Cardiac muscle cell (in vitro differentiated cells and primary cell): ENCODE measurements around the gene SOX13. TPM values are rescaled to one million over a fixed set of nuclear protein-coding genes. Genes with fewer than 3 reads are reported as not detected.

Experiments
- DNase-seq, 2 donors: peaks; one replicate each; pipeline versions ENCODE4 v3.0.0 to v3.0.0-alpha.2; 2010 to 2017; ENCODE audit warnings: low read depth in 1 of 2, low spot score in 1 of 2
- H3K27ac ChIP-seq: fragments of 200-600 bp; sonication (generic); 2 replicates; pipeline ENCODE4 v1.5.1; 2016
- H3K27me3 ChIP-seq: fragments of 200-600 bp; sonication (generic); 2 replicates; pipeline ENCODE4 v1.6.0; 2016; ENCODE audit warnings: control low read depth
- H3K36me3 ChIP-seq: fragments of 200-600 bp; sonication (generic); 2 replicates; pipeline ENCODE4 v1.5.1; 2016; ENCODE audit warnings: control low read depth
- H3K4me1 ChIP-seq: fragments of 200-600 bp; sonication (generic); 2 replicates; pipeline ENCODE4 v1.8.1; 2017; ENCODE audit warnings: low read depth, mild to moderate bottlenecking, mixed run types
- H3K4me3 ChIP-seq: fragments of 200-600 bp; sonication (generic); 2 replicates; pipeline ENCODE4 v1.5.1; 2016; ENCODE audit warnings: mild to moderate bottlenecking
- H3K9me3 ChIP-seq: fragments of 200-600 bp; sonication (generic); 2 replicates; pipeline ENCODE4 v1.5.1; 2017; ENCODE audit warnings: low read depth, mild to moderate bottlenecking, control low read depth
- polyA plus RNA-seq: library from polyadenylated mRNA; unstranded; fragments of >200 nt; fragmentation: Nextera tagmentation; extraction: Ambion mirVana; gene quantifications from 2 replicates; pipeline ENCODE4 v1.2.1, GENCODE V29; 2016
- total RNA-seq: library from RNA; depleted of rRNA; stranded (reverse); fragments of >200 nt; gene quantifications from 2 replicates; pipeline ENCODE4 v1.2.3, GENCODE V29; 2016
- TF ChIP-seq, protein P1 (sequence below): IDR thresholded peaks from 2 replicates; pipeline ENCODE4 v1.5.1; 2012; ENCODE audit warnings: low read depth, mild to moderate bottlenecking, low read length

Gene SOX13
- total and polyA plus RNA-seq, 2 experiments from 2014 or later: 34.8 to 39.7 TPM

DNA sequence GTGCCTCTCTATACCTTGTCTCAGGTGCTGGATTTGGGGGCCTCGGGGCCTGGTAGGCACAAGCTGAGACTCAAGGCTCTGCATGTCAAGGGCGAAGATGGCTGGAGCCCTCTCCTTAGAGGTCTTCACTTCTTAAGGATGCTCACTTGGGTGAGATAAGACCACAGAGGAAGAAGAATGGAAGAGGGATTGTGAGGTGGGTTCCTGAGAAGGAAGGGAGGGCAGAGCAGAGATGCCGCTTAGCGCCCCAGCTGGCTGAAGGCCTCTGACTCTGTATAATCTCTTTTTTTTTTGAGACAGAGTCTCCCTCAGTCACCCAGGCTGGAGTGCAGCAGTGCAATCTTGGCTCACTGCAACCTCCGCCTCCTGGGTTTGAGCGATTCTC is 32.2 kb downstream of the SOX13 start:
- H3K4me1 ChIP-seq: no peaks in the 10 kb centered on the region
- no peak overlapping the region for H3K27ac ChIP-seq
- DNase-seq: no peak
- H3K9me3 ChIP-seq: no peaks in the 10 kb centered on the region
- no peaks in the 10 kb centered on the region for H3K36me3 ChIP-seq
- H3K4me3 ChIP-seq: no peak overlapping the region
- H3K27me3 ChIP-seq: no peaks in the 10 kb centered on the region
- TF ChIP-seq, protein P1, sequence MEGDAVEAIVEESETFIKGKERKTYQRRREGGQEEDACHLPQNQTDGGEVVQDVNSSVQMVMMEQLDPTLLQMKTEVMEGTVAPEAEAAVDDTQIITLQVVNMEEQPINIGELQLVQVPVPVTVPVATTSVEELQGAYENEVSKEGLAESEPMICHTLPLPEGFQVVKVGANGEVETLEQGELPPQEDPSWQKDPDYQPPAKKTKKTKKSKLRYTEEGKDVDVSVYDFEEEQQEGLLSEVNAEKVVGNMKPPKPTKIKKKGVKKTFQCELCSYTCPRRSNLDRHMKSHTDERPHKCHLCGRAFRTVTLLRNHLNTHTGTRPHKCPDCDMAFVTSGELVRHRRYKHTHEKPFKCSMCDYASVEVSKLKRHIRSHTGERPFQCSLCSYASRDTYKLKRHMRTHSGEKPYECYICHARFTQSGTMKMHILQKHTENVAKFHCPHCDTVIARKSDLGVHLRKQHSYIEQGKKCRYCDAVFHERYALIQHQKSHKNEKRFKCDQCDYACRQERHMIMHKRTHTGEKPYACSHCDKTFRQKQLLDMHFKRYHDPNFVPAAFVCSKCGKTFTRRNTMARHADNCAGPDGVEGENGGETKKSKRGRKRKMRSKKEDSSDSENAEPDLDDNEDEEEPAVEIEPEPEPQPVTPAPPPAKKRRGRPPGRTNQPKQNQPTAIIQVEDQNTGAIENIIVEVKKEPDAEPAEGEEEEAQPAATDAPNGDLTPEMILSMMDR: no peak

GRCh38 chr1:204106825-204107224 is 33.9 kb downstream of the SOX13 start:
- no peak for DNase-seq
- Histone ChIP-seq H3K4me3 (no peak overlapping the region), H3K9me3 (no peaks in the 10 kb centered on the region), H3K4me1 (no peaks in the 10 kb centered on the region), H3K27ac (no peak overlapping the region), H3K36me3 (no peaks in the 10 kb centered on the region), H3K27me3 (no peaks in the 10 kb centered on the region)
- TF ChIP-seq, protein P1: no peak

GRCh38 chr1:204107892-204108291 is 35.0 kb downstream of the SOX13 start:
- Histone ChIP-seq H3K36me3 (no peaks in the 10 kb centered on the region), H3K4me1 (no peaks in the 10 kb centered on the region), H3K27me3 (no peaks in the 10 kb centered on the region), H3K9me3 (no peaks in the 10 kb centered on the region), H3K27ac (no peak overlapping the region), H3K4me3 (no peak overlapping the region)
- TF ChIP-seq, protein P1: no peak
- DNase-seq: no peak

DNA sequence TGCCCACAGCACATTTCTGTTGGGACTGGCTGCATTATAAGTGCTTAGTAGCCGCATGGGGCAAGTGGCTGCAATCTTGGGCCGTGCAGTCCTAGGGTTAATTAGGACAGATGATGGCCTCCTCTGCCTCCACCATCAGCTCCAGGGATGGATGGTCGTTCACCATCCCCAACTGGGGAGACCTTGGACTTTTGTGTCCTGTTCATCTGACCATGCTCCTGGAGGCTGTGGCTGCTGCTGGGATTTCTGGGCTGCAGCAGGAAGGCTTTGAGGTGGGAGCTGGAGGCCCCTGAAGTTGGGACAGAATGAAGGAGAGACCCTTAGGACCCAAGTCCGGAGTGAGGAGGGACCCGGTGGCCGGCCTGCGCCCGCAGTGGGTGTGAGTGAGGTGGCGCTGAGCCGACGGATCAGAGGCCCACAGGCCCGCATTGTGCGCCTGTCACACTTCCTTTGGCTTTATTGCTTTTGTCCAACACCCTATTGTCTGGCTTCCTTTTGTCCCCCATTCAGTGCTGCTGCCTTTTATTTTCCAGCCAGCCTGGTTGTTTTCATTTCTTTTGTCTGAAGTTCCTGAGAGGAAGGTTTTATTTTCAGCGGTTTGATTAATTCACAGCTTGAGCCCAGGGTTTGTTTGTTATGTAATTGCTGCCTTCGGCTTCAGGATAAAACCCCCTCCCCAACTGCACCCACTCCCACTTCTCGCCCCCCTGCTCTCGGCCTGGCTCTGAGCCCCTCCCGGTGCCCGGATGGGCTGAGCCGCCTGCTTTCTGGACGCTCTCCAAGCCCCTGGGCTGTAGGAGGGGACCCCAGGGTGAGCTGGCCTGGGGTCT is 35.6 kb downstream of the SOX13 start:
- TF ChIP-seq, protein P1: no peak
- H3K4me3 ChIP-seq: no peak overlapping the region
- no peaks in the 10 kb centered on the region for H3K27me3 ChIP-seq
- H3K27ac ChIP-seq: no peak overlapping the region
- H3K36me3 ChIP-seq: no peaks in the 10 kb centered on the region
- H3K4me1 ChIP-seq: no peaks in the 10 kb centered on the region
- H3K9me3 ChIP-seq: no peaks in the 10 kb centered on the region
- DNase-seq: no peak

- H3K9me3 ChIP-seq: no peaks in the 10 kb centered on the region
- DNase-seq: no peak
- TF ChIP-seq, protein P1: no peak
- H3K36me3 ChIP-seq: no peaks in the 10 kb centered on the region
- H3K27ac ChIP-seq: no peak overlapping the region
- no peaks in the 10 kb centered on the region for H3K4me1 ChIP-seq
- no peaks in the 10 kb centered on the region for H3K27me3 ChIP-seq
- H3K4me3 ChIP-seq: no peak overlapping the region
These were observed 38.1 kb downstream of the SOX13 start for GRCh38 chr1:204110894-204111633.
